Measurements from ENCODE around the gene CMTM5.
"Not testable (repeated sequence)": the region's sequence is repeated elsewhere in the genome, so short reads cannot be mapped to it uniquely, and the experiment has no call there.

CMTM5 gene

GRCh38 chr14:23392613-23393012 lies 15.8 kb downstream of the CMTM5 start:
- TF ChIP-seq TAF1 (IDR thresholded peaks at IDR 0.05; ENCODE audit: borderline replicate concordance, low read depth, low read length) = no peak
- DNase-seq (ENCODE audit: insufficient read length) = no peak
- no peak for FAIRE-seq

- FAIRE-seq (no peak), DNase-seq (ENCODE audit: insufficient read length) (no peak)
- TF ChIP-seq TAF1 (IDR thresholded peaks at IDR 0.05; ENCODE audit: borderline replicate concordance, low read depth, low read length) = no peak
- TF ChIP-seq POLR2AphosphoS5 (IDR thresholded peaks at IDR 0.05; ENCODE audit: low read depth, low read length) = no peak
- TF ChIP-seq POLR2A (IDR thresholded peaks at IDR 0.05; ENCODE audit: low read depth, low read length) = no peak
Measured at GRCh38 chr14:23396126-23396525, 19.3 kb downstream of the CMTM5 start.

- TF ChIP-seq POLR2AphosphoS5 (IDR thresholded peaks at IDR 0.05; ENCODE audit: low read depth, low read length) (no peak), POLR2A (IDR thresholded peaks at IDR 0.05; ENCODE audit: low read depth, low read length) (no peak), TAF1 (IDR thresholded peaks at IDR 0.05; ENCODE audit: borderline replicate concordance, low read depth, low read length) (no peak)
- no peak for FAIRE-seq
Measured at GRCh38 chr14:23396781-23397407, 20.0 kb downstream of the CMTM5 start.

GRCh38 chr14:23398348-23398747 lies 21.5 kb downstream of the CMTM5 start:
- TF ChIP-seq POLR2AphosphoS5 (IDR thresholded peaks at IDR 0.05; ENCODE audit: low read depth, low read length) (no peak), POLR2A (IDR thresholded peaks at IDR 0.05; ENCODE audit: low read depth, low read length) (no peak), TAF1 (IDR thresholded peaks at IDR 0.05; ENCODE audit: borderline replicate concordance, low read depth, low read length) (no peak)
- FAIRE-seq = no peak
- DNase-seq (ENCODE audit: insufficient read length) = no peak

More at GRCh38 chr14:23396781-23397407, 20.0 kb downstream of the CMTM5 start:
- DNase-seq (ENCODE audit: insufficient read length) = no peak

- DNase-seq (ENCODE audit: insufficient read length) (no peak), FAIRE-seq (no peak)
- TF ChIP-seq POLR2AphosphoS5 (IDR thresholded peaks at IDR 0.05; ENCODE audit: low read depth, low read length) (no peak), POLR2A (IDR thresholded peaks at IDR 0.05; ENCODE audit: low read depth, low read length) (no peak), TAF1 (IDR thresholded peaks at IDR 0.05; ENCODE audit: borderline replicate concordance, low read depth, low read length) (no peak)
Measured at GRCh38 chr14:23399136-23399535, 22.3 kb downstream of the CMTM5 start.

GRCh38 chr14:23399591-23399990 lies 22.7 kb downstream of the CMTM5 start:
- FAIRE-seq (no peak), DNase-seq (ENCODE audit: insufficient read length) (no peak)
- TF ChIP-seq TAF1 (IDR thresholded peaks at IDR 0.05; ENCODE audit: borderline replicate concordance, low read depth, low read length) (no peak), POLR2AphosphoS5 (IDR thresholded peaks at IDR 0.05; ENCODE audit: low read depth, low read length) (no peak), POLR2A (IDR thresholded peaks at IDR 0.05; ENCODE audit: low read depth, low read length) (no peak)

GRCh38 chr14:23400496-23401149 lies 23.8 kb downstream of the CMTM5 start:
- FAIRE-seq; DNase-seq (ENCODE audit: insufficient read length): not testable (repeated sequence)

GRCh38 chr14:23401291-23401690 lies 24.4 kb downstream of the CMTM5 start:
- no peak for TF ChIP-seq POLR2AphosphoS5 (IDR thresholded peaks at IDR 0.05; ENCODE audit: low read depth, low read length)
- no peak for TF ChIP-seq POLR2A (IDR thresholded peaks at IDR 0.05; ENCODE audit: low read depth, low read length)
- TF ChIP-seq TAF1 (IDR thresholded peaks at IDR 0.05; ENCODE audit: borderline replicate concordance, low read depth, low read length) = no peak
- FAIRE-seq (no peak), DNase-seq (ENCODE audit: insufficient read length) (no peak)

GRCh38 chr14:23402296-23403138 lies 25.7 kb downstream of the CMTM5 start:
- no peak for DNase-seq (ENCODE audit: insufficient read length)
- no peak for FAIRE-seq
- no peak for TF ChIP-seq POLR2A (IDR thresholded peaks at IDR 0.05; ENCODE audit: low read depth, low read length)
- no peak for TF ChIP-seq TAF1 (IDR thresholded peaks at IDR 0.05; ENCODE audit: borderline replicate concordance, low read depth, low read length)
- no peak for TF ChIP-seq POLR2AphosphoS5 (IDR thresholded peaks at IDR 0.05; ENCODE audit: low read depth, low read length)

GRCh38 chr14:23403139-23403438 lies 26.2 kb downstream of the CMTM5 start:
- no peak for FAIRE-seq
- no peak for DNase-seq (ENCODE audit: insufficient read length)
- TF ChIP-seq POLR2A (IDR thresholded peaks at IDR 0.05; ENCODE audit: low read depth, low read length) (no peak), TAF1 (IDR thresholded peaks at IDR 0.05; ENCODE audit: borderline replicate concordance, low read depth, low read length) (no peak), POLR2AphosphoS5 (IDR thresholded peaks at IDR 0.05; ENCODE audit: low read depth, low read length) (no peak)

- no peak for FAIRE-seq
- TF ChIP-seq POLR2AphosphoS5 (IDR thresholded peaks at IDR 0.05; ENCODE audit: low read depth, low read length) (no peak), POLR2A (IDR thresholded peaks at IDR 0.05; ENCODE audit: low read depth, low read length) (no peak), TAF1 (IDR thresholded peaks at IDR 0.05; ENCODE audit: borderline replicate concordance, low read depth, low read length) (no peak)
- no peak for DNase-seq (ENCODE audit: insufficient read length)
Measured at GRCh38 chr14:23403908-23404307, 27.1 kb downstream of the CMTM5 start.

GRCh38 chr14:23404331-23404900 lies 27.6 kb downstream of the CMTM5 start:
- FAIRE-seq = no peak
- TF ChIP-seq POLR2AphosphoS5 (IDR thresholded peaks at IDR 0.05; ENCODE audit: low read depth, low read length) (no peak), TAF1 (IDR thresholded peaks at IDR 0.05; ENCODE audit: borderline replicate concordance, low read depth, low read length) (no peak), POLR2A (IDR thresholded peaks at IDR 0.05; ENCODE audit: low read depth, low read length) (no peak)

More at GRCh38 chr14:23404331-23404900, 27.6 kb downstream of the CMTM5 start:
- no peak for DNase-seq (ENCODE audit: insufficient read length)
